K562 (cell line): ENCODE data around the gene ABCA1. TPM values are rescaled to one million over a fixed set of nuclear protein-coding genes. Genes with fewer than 3 reads are reported as not detected.

Source experiments
- ATAC-seq: fragments of 200-7000 bp; cut with Tn5 transposase; 3 replicates; pipeline ENCODE4 v1.9.1; 2020; ENCODE audit warnings: moderate library complexity
- BruUV-seq: library from RNA; stranded (reverse); fragments of 400-500 nt; replicated peaks from 2 replicates; lab custom pipeline; 2021; lab: Mats Ljungman, UMichigan
- CTCF ChIA-PET: fragments of 300-600 bp; formaldehyde crosslinking; extraction: SDS; loops from one replicate; lab custom pipeline; 2021; ENCODE audit warnings: low intra/inter-chr PET ratio; lab: Yijun Ruan, JAX
- POLR2A ChIA-PET: fragments of 300-600, 350-650 bp; sonication (Branson Sonifier 250); formaldehyde crosslinking; extraction: SDS; loops from one replicate; lab custom pipeline; 2021; ENCODE audit warnings: antibody characterized with exemption, inconsistent platforms; lab: Yijun Ruan, JAX
- DNase-seq, 4 experiments: peaks; one replicate each; pipeline versions ENCODE4 v3.0.0 to v3.0.0-alpha.2; 2011 to 2018; ENCODE audit warnings: low spot score in 3 of 4, mixed read lengths in 3 of 4; ENCODE audit errors: extremely low read depth in 1 of 4
- FAIRE-seq: peaks from 2 replicates; lab custom pipeline; 2011; peaks lifted over from hg19 to GRCh38; lab: Jason Lieb, UNC
- H2AFZ ChIP-seq: 2 replicates; pipeline ENCODE4 v1.6.0; 2011; ENCODE audit warnings: low read depth, low read length, control low read depth, inconsistent platforms
- H3K27ac ChIP-seq: fragments of 200-600 bp; 3 replicates; pipeline ENCODE4 v1.8.0; 2011; ENCODE audit warnings: low read depth, mild to moderate bottlenecking, control low read depth, inconsistent platforms, low read length, moderate library complexity, mixed read lengths; ENCODE audit errors: extremely low read depth
- H3K27me3 ChIP-seq, 2 experiments: fragments of 300-600 bp in 1 of 2; 2 replicates in 1 of 2; 3 replicates in 1 of 2; pipeline versions ENCODE4 v1.6.0 to v1.8.0; 2011; ENCODE audit warnings: inconsistent platforms in 2 of 2, low read length in 2 of 2, mild to moderate bottlenecking in 1 of 2, mixed read lengths in 1 of 2, moderate library complexity in 1 of 2; ENCODE audit not compliant: control insufficient read depth in 2 of 2, insufficient read depth in 2 of 2
- H3K36me3 ChIP-seq: fragments of 300-600 bp; 3 replicates; pipeline ENCODE4 v1.8.0; 2011; ENCODE audit warnings: mild to moderate bottlenecking, low read length, inconsistent platforms; ENCODE audit not compliant: control insufficient read depth, insufficient read depth
- H3K4me1 ChIP-seq, 2 experiments: fragments of 200-600 bp in 1 of 2; replicated peaks in 1 of 2; 2 replicates in 1 of 2; 3 replicates in 1 of 2; pipeline versions ENCODE4 v1.5.1 to v1.8.0; 2011; ENCODE audit warnings: inconsistent platforms in 2 of 2, low read length in 2 of 2, mild to moderate bottlenecking in 1 of 2, mixed read lengths in 1 of 2, moderate library complexity in 1 of 2; ENCODE audit not compliant: control insufficient read depth in 2 of 2, insufficient read depth in 2 of 2
- H3K4me2 ChIP-seq: 2 replicates; pipeline ENCODE4 v1.6.1; 2011; ENCODE audit warnings: low read length, control low read depth, inconsistent platforms, mixed read lengths; ENCODE audit not compliant: insufficient read depth
- H3K4me3 ChIP-seq: fragments of 200-600 bp; sonication (generic), shearing (Covaris generic); 2 replicates; pipeline ENCODE4 v1.5.1; 2016; ENCODE audit warnings: control low read depth, inconsistent platforms
- H3K79me2 ChIP-seq: fragments of 200-600 bp; 3 replicates; pipeline ENCODE4 v1.8.0; 2011; ENCODE audit warnings: low read length, inconsistent platforms; ENCODE audit not compliant: control insufficient read depth, insufficient read depth
- H3K9ac ChIP-seq, 2 experiments: 2 replicates each; pipeline versions ENCODE4 v1.6.0 to v1.6.1; 2011; ENCODE audit warnings: low read depth in 2 of 2, low read length in 2 of 2, control low read depth in 1 of 2, inconsistent platforms in 1 of 2, mild to moderate bottlenecking in 1 of 2, mixed read lengths in 1 of 2; ENCODE audit not compliant: insufficient read depth in 1 of 2
- H3K9me1 ChIP-seq: one replicate; pipeline ENCODE4 v1.6.0; 2011; ENCODE audit warnings: inconsistent platforms, mild to moderate bottlenecking, low read length, moderate library complexity; ENCODE audit not compliant: control insufficient read depth, insufficient read depth
- H3K9me3 ChIP-seq: replicated peaks from 2 replicates; pipeline ENCODE4 v1.5.1; 2011; ENCODE audit warnings: low read depth, low read length, inconsistent platforms; ENCODE audit not compliant: control insufficient read depth, insufficient read depth
- H4K20me1 ChIP-seq: replicated peaks from 2 replicates; pipeline ENCODE4 v1.6.1; 2011; ENCODE audit warnings: low read length, inconsistent platforms, mixed read lengths; ENCODE audit not compliant: control insufficient read depth, insufficient read depth
- ELF2 ChIP-seq: fragments of 250-450 bp; sonication (Bioruptor Pico); IDR thresholded peaks from 2 replicates; pipeline ENCODE4 v1.5.0; 2021; ENCODE audit warnings: mild to moderate bottlenecking
- ETV6 ChIP-seq, 3 experiments: fragments of 150-350 bp in 1 of 3; sonication (generic) in 1 of 3; formaldehyde crosslinking in 1 of 3; IDR thresholded peaks; 2 replicates each; pipeline versions ENCODE4 v1.6.1 to v1.8.0; 2014 to 2022; ENCODE audit warnings: borderline replicate concordance in 2 of 3, low read depth in 2 of 3, antibody characterized with exemption in 1 of 3, low read length in 1 of 3, mild to moderate bottlenecking in 1 of 3, missing genetic modification reagents in 1 of 3
- HDAC3 ChIP-seq: fragments of 450-650 bp; IDR thresholded peaks from 2 replicates; pipeline ENCODE4 v1.6.1; 2018; ENCODE audit warnings: borderline replicate concordance, mild to moderate bottlenecking, moderate library complexity; ENCODE audit not compliant: partially characterized antibody
- MED1 ChIP-seq: sonication (generic); formaldehyde crosslinking; IDR thresholded peaks from 2 replicates; pipeline ENCODE4 v1.8.1; 2023; ENCODE audit warnings: missing genetic modification reagents, borderline replicate concordance
- NFIC ChIP-seq: fragments of 450-650 bp; IDR thresholded peaks from 2 replicates; pipeline ENCODE4 v1.6.1; 2017; ENCODE audit warnings: mild to moderate bottlenecking, inconsistent platforms
- TFAM ChIP-seq: fragments of 250-450 bp; sonication (Bioruptor Pico); conservative IDR thresholded peaks from 2 replicates; pipeline ENCODE4 v1.5.0; 2021; ENCODE audit warnings: mild to moderate bottlenecking, moderate library complexity
- ZFPM2 ChIP-seq: fragments of 250-450 bp; sonication (Bioruptor Pico); IDR thresholded peaks from 2 replicates; pipeline ENCODE4 v1.5.1; 2022; ENCODE audit warnings: mild to moderate bottlenecking
- ZNF717 ChIP-seq: fragments of 250-450 bp; sonication (Bioruptor Pico); IDR thresholded peaks from 2 replicates; pipeline ENCODE4 v1.5.0; 2021
- ZNF75A ChIP-seq: fragments of 450-650 bp; formaldehyde crosslinking; IDR thresholded peaks from 2 replicates; pipeline ENCODE4 v1.4.0; 2020; ENCODE audit warnings: mild to moderate bottlenecking
- WGBS: fragments of 100-300 bp; shearing (Covaris generic); methylation state at CpG from one replicate; pipeline ENCODE4 v1.1.6; 2016; ENCODE audit warnings: low coverage, mixed read lengths; ENCODE audit not compliant: insufficient coverage; ENCODE audit errors: missing lambda C conversion rate; 5-methylcytosine and 5-hydroxymethylcytosine counted together
- in situ Hi-C: fragments of 300-500 bp; cut with MboI; formaldehyde crosslinking; loops from 4 replicates; pipeline ENCODE4 v1.15.0; 2018; ENCODE audit warnings: inconsistent platforms, mixed read lengths
- intact Hi-C: fragments of 100-400 bp; cut with micrococcal nuclease; formaldehyde crosslinking; loops from 2 replicates; pipeline ENCODE4 v1.14.2; 2022
- polyA plus RNA-seq, 8 experiments: library from polyadenylated mRNA; depleted of rRNA in 4 of 8; stranded (reverse) in 5 of 8; unstranded in 3 of 8; fragments of >200 nt; fragmentation: Nextera tagmentation in 2 of 8; fragmentation: Illumina TruSeq in 1 of 8; extraction: Ambion mirVana in 2 of 8; extraction: Trizol in 1 of 8; gene quantifications; 2 replicates each; pipeline versions ENCODE4 v1.2.1 to v1.2.3, GENCODE V29; 2011 to 2014; ENCODE audit warnings: inconsistent platforms in 1 of 8, missing spikeins in 1 of 8
- total RNA-seq, 7 experiments: library from RNA; depleted of rRNA in 6 of 7; stranded (reverse); fragments of >200 nt in 6 of 7; fragmentation: Illumina TruSeq in 2 of 7; extraction: Trizol in 2 of 7; gene quantifications; 2 replicates each; pipeline versions ENCODE4 v1.2.1 to v1.2.3, GENCODE V29; 2011 to 2021; ENCODE audit warnings: low replicate concordance in 1 of 7

The ABCA1 gene
- total and polyA plus RNA-seq, 9 of the 15 experiments (the other 6 are each of a cell fraction or from before 2014, with no cell fraction given), result under 0.01 to 0.18 (median 0.02) TPM; not detected in 5

DNA sequence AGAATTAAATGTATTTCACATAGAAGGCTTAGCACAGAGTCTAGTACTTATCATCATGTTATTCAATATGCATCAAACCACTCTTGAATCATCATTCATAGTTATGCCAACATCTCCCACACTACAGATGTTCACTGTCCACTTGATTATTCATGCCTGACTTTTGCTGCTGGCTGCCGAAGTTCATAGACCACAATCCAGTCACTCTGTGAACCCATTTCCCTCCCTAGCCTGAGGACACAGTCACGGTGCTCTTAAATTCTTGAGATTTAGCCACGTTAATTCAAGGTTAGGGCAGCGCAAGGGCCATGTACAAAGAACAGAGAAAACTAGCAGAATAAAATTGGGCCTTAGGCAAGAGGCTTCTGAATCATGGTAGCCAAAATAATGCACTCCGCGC, 32.4 kb downstream of the ABCA1 start (continued):
- TF ChIP-seq HDAC3 (no peak), MED1 (CRISPR knock-in tag) (no peak)
- TF ChIP-seq, all 486 proteins: peak for 0

DNA sequence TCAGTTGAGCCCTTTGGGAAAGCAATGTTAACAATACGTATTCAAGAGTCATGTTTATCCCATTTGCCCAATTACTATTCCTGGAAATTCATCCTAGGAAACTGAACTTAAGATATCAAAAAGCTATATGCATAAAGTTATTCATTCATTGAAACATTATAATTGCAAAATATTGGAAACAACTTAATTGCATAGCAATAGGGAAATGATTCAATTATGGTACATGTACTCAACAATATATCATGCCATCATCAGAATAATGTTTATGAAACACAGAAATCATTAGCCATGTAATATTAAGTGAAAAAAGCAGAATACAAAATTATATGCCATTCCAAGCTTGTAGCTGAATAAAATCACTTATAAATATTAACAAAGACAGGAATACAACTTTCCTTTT, 35.3 kb downstream of the ABCA1 start:
- Histone ChIP-seq H3K4me1 (no peaks in the 10 kb centered on the region), H3K36me3 (no peaks in the 10 kb centered on the region), H3K4me2 (no peak overlapping the region), H3K9ac (no peak overlapping the region), H3K9me3 (no peaks in the 10 kb centered on the region), H3K79me2 (no peaks in the 10 kb centered on the region), H3K27me3 (no peaks in the 10 kb centered on the region; a peak in 1 of 5 replicates), H3K4me3 (no peak overlapping the region), H4K20me1 (no peaks in the 10 kb centered on the region), H3K27ac (no peak overlapping the region)
- BruUV-seq, result no TSS peak
- no peak for ATAC-seq
- intact Hi-C loops (no loop called here), in situ Hi-C loops (no loop called here)
- ChIA-PET CTCF (no interaction called here), POLR2A (interaction anchor here (0.6 to 1.3 kb wide), 3 partner anchors 14 to 354 kb away, joined by 3 read pairs; no protein-coding TSS in a partner anchor)
- WGBS, result 6% methylated on average over 1 of the region's 1 CpG
- FAIRE-seq, result no peak
- DNase-seq, result no peak
- TF ChIP-seq ETV6 (IDR thresholded peaks at IDR 0.05; ENCODE audit: borderline replicate concordance in 1 of 2, low read depth in 2 of 2, low read length in 1 of 2) (no peak), ETV6 (CRISPR knock-in tag; IDR thresholded peaks at IDR 0.05; ENCODE audit: borderline replicate concordance) (no peak), ZNF75A (CRISPR knock-in tag) (no peak), ZNF717 (CRISPR knock-in tag) (no peak), ELF2 (CRISPR knock-in tag) (no peak), TFAM (no peak), ZFPM2 (CRISPR knock-in tag) (no peak), NFIC (no peak)
- TF ChIP-seq, all 486 proteins: peak for 0
- no peaks in the 10 kb centered on the region for H3K9me1 ChIP-seq
- H2AFZ ChIP-seq, result no peak overlapping the region
